GM13977 (cell line): ENCODE results near the gene KLHL41.

Experiments used
- DNase-seq: peaks from one replicate; pipeline ENCODE4 v3.0.0; 2012; ENCODE audit warnings: low spot score
- CTCF ChIP-seq: IDR thresholded peaks from 2 replicates; pipeline ENCODE4 v1.5.1; 2012; ENCODE audit warnings: mild to moderate bottlenecking, control low read depth; ENCODE audit not compliant: insufficient read depth; ENCODE audit errors: extremely low read depth, missing control alignments
- in situ Hi-C: fragments of 300-500 bp; cut with MboI; formaldehyde crosslinking; loops from one replicate; pipeline ENCODE4 v1.12.0; 2022; ENCODE audit warnings: low sequenced_read_pairs, low pct_unique_long_range_greater_than_20kb, mixed read lengths, inconsistent platforms; ENCODE audit not compliant: unreplicated experiment

KLHL41 gene

GRCh38 chr2:169504651-169505050 is 4.9 kb upstream of the KLHL41 start:
- no peak for DNase-seq
- no peak for TF ChIP-seq CTCF
- in situ Hi-C loops, result no loop called here

GRCh38 chr2:169507698-169508097 is 1.8 kb upstream of the KLHL41 start:
- no peak for TF ChIP-seq CTCF
- in situ Hi-C loops, result no loop called here

GRCh38 chr2:169509955-169510354 is 453 bp downstream of the KLHL41 start:
- in situ Hi-C loops, result no loop called here
- TF ChIP-seq CTCF, result no peak
- DNase-seq, result no peak

More at GRCh38 chr2:169507698-169508097, 1.8 kb upstream of the KLHL41 start:
- DNase-seq, result peak; percentile 34

GRCh38 chr2:169510496-169510895 is 994 bp downstream of the KLHL41 start:
- no peak for DNase-seq
- in situ Hi-C loops, result no loop called here
- TF ChIP-seq CTCF, result no peak

GRCh38 chr2:169511818-169512217 is 2.3 kb downstream of the KLHL41 start:
- DNase-seq, result no peak
- in situ Hi-C loops, result no loop called here
- no peak for TF ChIP-seq CTCF

GRCh38 chr2:169512525-169512924 is 3.0 kb downstream of the KLHL41 start:
- no peak for DNase-seq
- TF ChIP-seq CTCF, result no peak
- in situ Hi-C loops, result no loop called here

GRCh38 chr2:169513094-169513493 is 3.6 kb downstream of the KLHL41 start:
- no peak for DNase-seq
- TF ChIP-seq CTCF, result no peak
- in situ Hi-C loops, result no loop called here
